Naive thymus-derived CD8-positive, alpha-beta T cell (primary cell): ENCODE data around the gene MBTPS1. TPM values are rescaled to one million over a fixed set of nuclear protein-coding genes. Genes with fewer than 3 reads are reported as not detected.

ENCODE experiments used
- ATAC-seq, 2 donors: fragments of 150-1000 bp; cut with Tn5 transposase in 1 of 2; sonication (Bioruptor Pico), chemical (Tn5 transposase) in 1 of 2; 1 replicate in 1 of 2; 2 replicates in 1 of 2; pipeline ENCODE4 v1.10.0; 2021; ENCODE audit warnings: mild to moderate bottlenecking in 2 of 2, moderate library complexity in 2 of 2
- POLR2A ChIA-PET: fragments of 350-600 bp; sonication (Branson Sonifier 250); formaldehyde crosslinking; loops from one replicate; lab custom pipeline; 2021; ENCODE audit warnings: antibody characterized with exemption; lab: Charles Lee
- DNase-seq, 10 donors: peaks; one replicate each; pipeline versions ENCODE4 v3.0.0 to v3.0.0-alpha.2; 2020 to 2022
- H3K27ac Mint-ChIP-seq, 10 donors: one replicate each; pipeline ENCODE4 v1.8.0; 2020 to 2022; ENCODE audit warnings: mild to moderate bottlenecking in 10 of 10, mixed read lengths in 10 of 10, moderate library complexity in 4 of 10, inconsistent platforms in 1 of 10
- H3K27me3 Mint-ChIP-seq, 5 donors: one replicate each; pipeline ENCODE4 v1.8.0; 2021 to 2022; ENCODE audit warnings: mixed read lengths in 5 of 5
- H3K36me3 Mint-ChIP-seq, 3 donors: one replicate each; pipeline ENCODE4 v1.8.0; 2020 to 2022; ENCODE audit warnings: mixed read lengths in 3 of 3, mild to moderate bottlenecking in 2 of 3, inconsistent platforms in 1 of 3
- H3K4me1 Mint-ChIP-seq, 4 donors: one replicate each; pipeline ENCODE4 v1.8.0; 2021 to 2022; ENCODE audit warnings: mixed read lengths in 4 of 4
- H3K4me3 Mint-ChIP-seq, 10 donors: one replicate each; pipeline ENCODE4 v1.8.0; 2020 to 2022; ENCODE audit warnings: mild to moderate bottlenecking in 10 of 10, mixed read lengths in 10 of 10, moderate library complexity in 6 of 10, inconsistent platforms in 1 of 10
- H3K9me3 Mint-ChIP-seq, 9 donors: one replicate each; pipeline ENCODE4 v1.8.0; 2020 to 2022; ENCODE audit warnings: mixed read lengths in 9 of 9, mild to moderate bottlenecking in 3 of 9, inconsistent platforms in 1 of 9, moderate library complexity in 1 of 9
- polyA plus RNA-seq, 3 donors: library from polyadenylated mRNA; unstranded; fragments of 300-500 nt; fragmentation: Illumina TruSeq; gene quantifications; one replicate each; pipeline ENCODE4 v1.2.3, GENCODE V29; 2021
- total RNA-seq, 8 experiments: library from RNA in 2 of 8; stranded (reverse) in 2 of 8; gene quantifications; one replicate each; pipeline ENCODE4 v1.2.3 and lab custom pipeline; 2021 to 2026

Gene MBTPS1
- total and polyA plus RNA-seq, 5 experiments from 2014 or later, result 50.9 to 150 (median 71.4) TPM

GRCh38 chr16:84068041-84068440, 48.7 kb downstream of the MBTPS1 start:
- Mint-ChIP-seq H3K36me3 (peaks cover 6 to 94% (median 25%) of the 10 kb centered on the region in 3 donors), H3K4me3 (no peak overlapping the region), H3K4me1 (peaks cover 0 to 4% (median 1%) of the 10 kb centered on the region in 4 donors), H3K27ac (peak overlapping the region in 1 of 10 donors; percentile 71), H3K9me3 (no peaks in the 10 kb centered on the region), H3K27me3 (no peaks in the 10 kb centered on the region)
- no peak for DNase-seq
- no peak for ATAC-seq
- POLR2A ChIA-PET, result no interaction called here

- Mint-ChIP-seq H3K4me1 (peaks cover 0 to 6% (median 2%) of the 10 kb centered on the region in 4 donors), H3K36me3 (peaks cover 6 to 97% (median 26%) of the 10 kb centered on the region in 3 donors), H3K9me3 (no peaks in the 10 kb centered on the region), H3K4me3 (no peak overlapping the region), H3K27me3 (no peaks in the 10 kb centered on the region), H3K27ac (no peak overlapping the region)
- POLR2A ChIA-PET, result no interaction called here
- ATAC-seq (no peak), DNase-seq (no peak)
Measured at GRCh38 chr16:84067640-84068039, 49.1 kb downstream of the MBTPS1 start.

- Mint-ChIP-seq H3K4me1 (peaks cover 0 to 5% (median 1%) of the 10 kb centered on the region in 4 donors), H3K9me3 (no peaks in the 10 kb centered on the region), H3K4me3 (no peak overlapping the region), H3K27ac (peak overlapping the region in 1 of 10 donors; percentile 84), H3K36me3 (peaks cover 6 to 94% (median 28%) of the 10 kb centered on the region in 3 donors), H3K27me3 (no peaks in the 10 kb centered on the region)
- POLR2A ChIA-PET, result no interaction called here
- ATAC-seq (peak in 1 of 2 donors; percentile 41), DNase-seq (peak in 2 of 10 donors; percentile 18 to 19)
Measured at GRCh38 chr16:84065536-84066132, 51.1 kb downstream of the MBTPS1 start.

- no peak for ATAC-seq
- Mint-ChIP-seq H3K4me1 (peaks cover 0 to 5% (median 1%) of the 10 kb centered on the region in 4 donors), H3K27me3 (no peaks in the 10 kb centered on the region), H3K4me3 (no peak overlapping the region), H3K36me3 (peaks cover under 1 to 94% (median 24%) of the 10 kb centered on the region in 3 donors), H3K27ac (peak overlapping the region in 1 of 10 donors; percentile 35), H3K9me3 (no peaks in the 10 kb centered on the region)
- no peak for DNase-seq
- POLR2A ChIA-PET, result no interaction called here
Measured at GRCh38 chr16:84063980-84064379, 52.8 kb downstream of the MBTPS1 start.

GRCh38 chr16:84062734-84063640, 53.8 kb downstream of the MBTPS1 start:
- no peaks in the 10 kb centered on the region for H3K9me3 Mint-ChIP-seq
- ATAC-seq (peak; percentile 79 to 85), DNase-seq (peak in 9 of 10 donors; percentile 23 to 60 (median 48))
- POLR2A ChIA-PET, result no interaction called here
- peaks cover 0 to 94% (median 24%) of the 10 kb centered on the region in 3 donors for H3K36me3 Mint-ChIP-seq
- no peak overlapping the region for H3K4me3 Mint-ChIP-seq
- H3K27ac Mint-ChIP-seq, result peak overlapping the region in 3 of 10 donors; percentile 69 to 74 (median 73)
- H3K27me3 Mint-ChIP-seq, result no peaks in the 10 kb centered on the region
- H3K4me1 Mint-ChIP-seq, result peaks cover 0 to 5% (median 1%) of the 10 kb centered on the region in 4 donors

GRCh38 chr16:84061236-84061819, 55.4 kb downstream of the MBTPS1 start:
- no peak overlapping the region for H3K27ac Mint-ChIP-seq
- H3K36me3 Mint-ChIP-seq, result peaks cover 0 to 96% (median 23%) of the 10 kb centered on the region in 3 donors

GRCh38 chr16:84059946-84060901, 56.5 kb downstream of the MBTPS1 start:
- ATAC-seq, result no peak
- POLR2A ChIA-PET, result no interaction called here

More at GRCh38 chr16:84061236-84061819, 55.4 kb downstream of the MBTPS1 start:
- H3K4me1 Mint-ChIP-seq, result peaks cover 0 to 5% (median 2%) of the 10 kb centered on the region in 4 donors
- DNase-seq (no peak), ATAC-seq (no peak)
- no peaks in the 10 kb centered on the region for H3K9me3 Mint-ChIP-seq
- no peaks in the 10 kb centered on the region for H3K27me3 Mint-ChIP-seq
- H3K4me3 Mint-ChIP-seq, result no peak overlapping the region
- POLR2A ChIA-PET, result no interaction called here

GRCh38 chr16:84059111-84059510, 57.6 kb downstream of the MBTPS1 start:
- Mint-ChIP-seq H3K36me3 (peaks cover 0 to 96% (median 23%) of the 10 kb centered on the region in 3 donors), H3K27ac (no peak overlapping the region), H3K4me3 (no peak overlapping the region), H3K27me3 (no peaks in the 10 kb centered on the region), H3K4me1 (peaks cover 0 to 5% (median 1%) of the 10 kb centered on the region in 4 donors), H3K9me3 (no peaks in the 10 kb centered on the region)
- DNase-seq (no peak), ATAC-seq (no peak)
- POLR2A ChIA-PET, result no interaction called here

More at GRCh38 chr16:84059946-84060901, 56.5 kb downstream of the MBTPS1 start:
- no peak for DNase-seq
- Mint-ChIP-seq H3K36me3 (peaks cover 0 to 97% (median 23%) of the 10 kb centered on the region in 3 donors), H3K27ac (no peak overlapping the region), H3K27me3 (no peaks in the 10 kb centered on the region), H3K4me3 (no peak overlapping the region), H3K4me1 (peaks cover 0 to 5% (median 1%) of the 10 kb centered on the region in 4 donors), H3K9me3 (no peaks in the 10 kb centered on the region)

GRCh38 chr16:84058664-84059063, 58.1 kb downstream of the MBTPS1 start:
- DNase-seq (no peak), ATAC-seq (no peak)
- Mint-ChIP-seq H3K27ac (peak overlapping the region in 2 of 10 donors; percentile 8 to 88), H3K27me3 (no peaks in the 10 kb centered on the region), H3K36me3 (peaks cover 0 to 96% (median 27%) of the 10 kb centered on the region in 3 donors), H3K9me3 (no peaks in the 10 kb centered on the region), H3K4me3 (peak overlapping the region in 1 of 10 donors; percentile 22), H3K4me1 (peaks cover 0 to 5% (median 1%) of the 10 kb centered on the region in 4 donors)
- POLR2A ChIA-PET, result no interaction called here

- POLR2A ChIA-PET, result no interaction called here
- ATAC-seq (no peak), DNase-seq (peak in 1 of 10 donors; percentile 44)
- Mint-ChIP-seq H3K4me1 (peaks cover 0 to 5% (median 1%) of the 10 kb centered on the region in 4 donors), H3K27ac (peak overlapping the region in 2 of 10 donors; percentile 53 to 88), H3K9me3 (no peaks in the 10 kb centered on the region), H3K36me3 (peaks cover 0 to 96% (median 29%) of the 10 kb centered on the region in 3 donors), H3K27me3 (no peaks in the 10 kb centered on the region), H3K4me3 (peak overlapping the region in 1 of 10 donors; percentile 22)
Measured at GRCh38 chr16:84058211-84058610, 58.5 kb downstream of the MBTPS1 start.

GRCh38 chr16:84056933-84057332, 59.8 kb downstream of the MBTPS1 start:
- ATAC-seq, result no peak
- Mint-ChIP-seq H3K27me3 (no peaks in the 10 kb centered on the region), H3K27ac (peak overlapping the region in 3 of 10 donors; percentile 9 to 83 (median 60)), H3K4me1 (peaks cover 0 to 3% (median 0%) of the 10 kb centered on the region in 4 donors), H3K4me3 (no peak overlapping the region), H3K36me3 (peaks cover 0 to 97% (median 30%) of the 10 kb centered on the region in 3 donors), H3K9me3 (no peaks in the 10 kb centered on the region)
- POLR2A ChIA-PET, result no interaction called here
- DNase-seq, result no peak
